HG03558 (cell line): ENCODE measurements around the gene GABRG3.

Experiments used
- ATAC-seq: cut with Tn5 transposase; IDR thresholded peaks from one replicate; pipeline ENCODE4 v1.9.1; 2021; ENCODE audit warnings: moderate number of reproducible peaks; ENCODE audit not compliant: unreplicated experiment; ENCODE audit errors: extremely low read depth

GABRG3 gene

GRCh38 chr15:27091270-27091940 lies 120.4 kb downstream of the GABRG3 start:
- ATAC-seq = no peak

GRCh38 chr15:27092390-27092789 lies 121.4 kb downstream of the GABRG3 start:
- no peak for ATAC-seq

DNA sequence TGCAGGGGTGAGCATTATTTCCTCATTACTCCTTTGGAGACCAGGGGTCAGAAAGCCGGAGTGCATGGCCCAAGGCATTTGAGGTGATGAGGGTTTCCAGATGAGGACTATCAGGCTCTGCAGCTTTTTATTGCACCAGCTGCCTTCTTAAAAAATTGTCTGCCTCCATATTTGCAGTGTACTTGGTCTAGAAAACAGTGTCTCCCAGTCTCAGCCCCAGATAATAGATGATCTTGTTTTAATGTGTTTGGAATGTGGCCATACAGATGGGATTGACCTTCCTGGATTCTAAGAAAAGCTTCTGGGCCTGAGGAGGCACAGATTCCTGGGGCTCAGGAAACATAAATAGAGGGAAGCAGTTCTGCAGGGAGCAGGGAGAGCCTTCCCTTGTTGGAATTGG lies 123.3 kb downstream of the GABRG3 start:
- ATAC-seq = no peak

- no peak for ATAC-seq
Measured at GRCh38 chr15:27095886-27096624, 125.1 kb downstream of the GABRG3 start.

- ATAC-seq = no peak
Measured at GRCh38 chr15:27097506-27097905, 126.5 kb downstream of the GABRG3 start.

DNA sequence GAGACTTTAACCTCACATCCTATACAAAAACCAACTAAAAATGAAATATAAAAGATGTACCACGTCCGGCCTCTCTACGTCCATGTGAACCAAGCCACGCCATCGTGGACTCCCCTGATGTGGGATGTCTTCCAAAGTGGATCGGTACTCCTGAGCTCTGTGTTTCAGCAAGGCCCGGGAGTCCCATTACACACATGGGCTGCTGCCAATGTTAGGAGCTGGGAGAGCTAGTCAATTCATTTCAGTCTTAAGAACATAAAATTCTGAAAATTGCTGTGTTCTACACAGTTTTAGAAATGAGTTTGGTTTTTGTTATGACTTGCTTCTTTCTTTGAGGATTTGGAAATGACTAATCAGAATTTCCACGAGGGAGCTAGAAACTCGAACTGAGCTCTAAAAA lies 131.0 kb downstream of the GABRG3 start:
- ATAC-seq = no peak

- ATAC-seq = no peak
Measured at GRCh38 chr15:27111323-27111722, 140.3 kb downstream of the GABRG3 start.

DNA sequence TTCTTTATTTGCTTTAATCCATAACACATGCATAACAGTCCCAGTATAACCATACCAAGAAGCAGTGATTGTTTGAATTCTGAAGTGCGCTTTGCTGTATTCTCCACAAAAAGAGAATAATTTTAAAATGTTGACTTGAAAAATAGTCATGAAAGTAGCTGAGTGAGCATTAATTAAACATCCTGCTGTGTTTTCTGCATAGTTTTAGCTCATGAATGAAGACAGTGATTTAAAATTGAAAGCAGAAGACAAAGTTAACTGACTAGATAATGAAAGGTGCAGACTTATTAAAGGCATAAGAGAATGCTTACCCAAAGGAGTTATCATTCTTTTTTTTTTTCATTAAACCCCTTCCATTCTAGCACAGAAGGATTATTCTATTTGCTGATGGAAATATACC lies 143.5 kb downstream of the GABRG3 start:
- no peak for ATAC-seq

GRCh38 chr15:27119695-27120266 lies 148.8 kb downstream of the GABRG3 start:
- ATAC-seq = no peak

GRCh38 chr15:27121672-27122071 lies 150.7 kb downstream of the GABRG3 start:
- no peak for ATAC-seq

DNA sequence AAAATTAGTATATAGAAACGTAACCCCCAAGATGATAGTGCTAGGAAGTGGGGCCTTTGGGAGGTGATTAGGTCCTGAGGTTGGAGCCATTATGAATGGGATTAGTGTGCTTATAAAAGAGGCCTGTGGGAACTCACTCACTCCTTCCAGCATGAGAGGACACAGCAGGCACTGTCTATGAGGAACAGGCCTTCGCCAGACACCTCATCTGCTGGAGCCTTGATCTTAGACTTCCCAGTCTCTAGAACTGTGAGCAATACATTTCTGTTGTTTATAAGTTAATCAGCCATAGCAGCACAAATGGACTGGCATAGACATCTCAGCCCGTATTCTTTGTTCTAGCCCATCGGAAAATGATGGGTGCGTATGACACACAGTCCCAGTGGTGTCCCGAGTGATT lies 152.3 kb downstream of the GABRG3 start:
- no peak for ATAC-seq

DNA sequence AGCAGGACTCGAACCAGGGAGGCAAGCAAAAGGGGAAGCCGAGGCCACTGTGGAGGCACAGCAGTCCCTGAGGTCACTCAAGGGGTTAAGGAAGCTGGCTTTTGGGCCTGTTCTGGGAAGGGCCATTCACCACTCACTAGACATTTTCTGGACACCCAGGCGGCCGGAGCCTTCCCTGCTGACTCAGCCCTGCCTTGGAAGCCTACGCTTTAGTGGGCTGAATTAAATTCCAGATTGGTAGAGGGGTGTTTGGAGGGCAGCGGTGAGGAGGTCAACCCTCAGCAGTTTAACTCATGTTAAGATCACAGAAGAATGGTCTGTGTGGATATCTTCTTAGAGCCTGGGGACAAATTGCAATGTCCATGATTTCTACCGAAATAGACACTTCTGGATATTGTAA lies 152.8 kb downstream of the GABRG3 start:
- no peak for ATAC-seq

- ATAC-seq = no peak
Measured at GRCh38 chr15:27124287-27124871, 153.4 kb downstream of the GABRG3 start.

DNA sequence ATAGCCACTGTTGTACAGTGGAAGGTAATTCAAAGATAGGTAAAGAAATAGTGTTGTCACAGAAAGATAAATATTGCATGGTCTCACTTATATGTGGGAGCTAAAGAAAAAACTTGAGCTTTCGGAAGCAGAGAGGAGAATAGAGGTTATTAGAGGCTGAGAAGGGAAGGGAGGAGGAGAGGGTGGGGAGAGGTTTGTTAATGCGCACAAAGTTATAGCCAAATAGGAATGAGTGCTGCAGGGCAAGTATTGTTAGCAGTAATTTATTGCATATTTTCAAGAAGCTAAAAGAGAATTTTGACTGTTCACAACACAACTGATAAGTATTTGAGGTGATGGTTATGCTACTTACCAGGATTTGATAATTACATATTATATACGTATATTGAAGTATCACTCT lies 154.2 kb downstream of the GABRG3 start:
- ATAC-seq = no peak

DNA sequence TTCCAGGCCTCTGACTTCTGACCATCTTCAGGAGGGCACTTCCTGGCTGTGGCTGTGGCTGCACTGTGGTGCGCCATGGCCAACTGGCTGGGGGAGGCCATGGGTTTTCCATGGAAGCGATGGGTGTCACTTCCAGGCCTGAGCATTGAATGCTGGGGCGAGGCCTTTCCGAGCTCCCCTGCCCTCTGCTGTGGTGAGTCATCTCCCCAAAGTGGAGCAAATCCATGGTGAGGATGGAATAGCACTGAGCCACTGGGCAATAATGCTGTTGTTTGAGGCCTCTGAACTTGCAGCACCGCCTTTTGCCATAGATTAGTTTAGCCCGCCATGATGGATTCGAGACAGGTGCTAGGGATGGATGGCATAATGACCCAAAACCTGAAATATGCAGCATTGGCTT lies 155.5 kb downstream of the GABRG3 start:
- ATAC-seq = no peak

GRCh38 chr15:27127815-27128570 lies 157.0 kb downstream of the GABRG3 start:
- no peak for ATAC-seq

- no peak for ATAC-seq
Measured at GRCh38 chr15:27133249-27133648, 162.3 kb downstream of the GABRG3 start.

DNA sequence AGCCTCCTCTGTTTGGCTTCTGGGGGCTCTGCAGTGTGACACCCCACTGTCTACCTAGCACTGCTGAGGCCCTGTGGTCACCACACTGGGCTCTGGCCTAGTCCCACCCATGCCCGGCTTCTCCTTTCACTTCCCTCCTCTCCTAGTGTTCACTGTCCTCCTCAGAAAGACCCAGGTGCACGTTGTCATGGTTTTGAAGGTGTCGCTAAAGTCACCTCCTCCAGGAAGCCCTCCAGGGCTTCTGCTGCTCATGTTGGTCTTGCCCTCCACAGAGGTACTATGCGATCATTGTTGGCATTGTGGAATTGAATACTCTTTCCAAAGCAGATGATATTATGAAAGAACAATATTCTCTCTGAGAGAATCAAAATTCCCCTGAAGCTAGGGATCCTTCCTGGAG lies 163.5 kb downstream of the GABRG3 start:
- ATAC-seq = no peak

DNA sequence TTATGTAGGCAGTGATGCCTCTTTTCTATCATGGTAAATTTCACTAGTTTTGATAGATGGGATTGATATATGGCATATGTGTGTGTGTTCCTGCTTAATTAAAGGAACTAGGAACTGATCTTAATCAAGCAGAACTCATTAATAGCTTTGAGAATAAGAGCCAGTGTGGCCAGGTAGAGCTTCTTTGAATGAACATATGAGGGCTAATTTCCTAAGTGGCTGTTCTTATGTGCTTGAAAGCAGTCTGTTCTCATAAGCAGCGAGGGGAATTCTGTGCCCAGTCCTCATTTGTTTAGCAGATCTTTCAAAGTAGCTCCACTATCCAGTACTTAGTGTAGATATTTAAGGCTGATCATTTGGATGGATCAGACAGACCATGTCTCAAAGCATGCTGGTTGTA lies 164.2 kb downstream of the GABRG3 start:
- no peak for ATAC-seq

DNA sequence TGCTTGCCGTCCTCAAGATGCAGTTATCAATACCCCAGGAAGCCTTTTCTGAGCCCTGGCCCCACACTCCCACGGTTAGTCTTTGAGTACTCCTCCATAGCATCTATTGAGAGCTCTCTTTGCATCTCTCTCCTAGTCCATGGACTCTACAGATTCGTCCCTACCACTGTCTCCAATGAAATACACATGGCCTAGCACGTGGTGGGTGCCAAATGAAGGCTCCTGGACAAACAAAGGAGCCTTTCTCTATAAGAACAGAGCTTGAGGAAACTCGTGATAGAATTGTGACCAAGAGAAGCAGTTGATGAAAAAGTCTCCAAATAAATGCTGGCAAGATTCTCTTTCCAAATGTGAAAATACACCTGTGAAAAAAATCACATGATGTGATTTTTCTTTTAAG lies 166.1 kb downstream of the GABRG3 start:
- no peak for ATAC-seq

DNA sequence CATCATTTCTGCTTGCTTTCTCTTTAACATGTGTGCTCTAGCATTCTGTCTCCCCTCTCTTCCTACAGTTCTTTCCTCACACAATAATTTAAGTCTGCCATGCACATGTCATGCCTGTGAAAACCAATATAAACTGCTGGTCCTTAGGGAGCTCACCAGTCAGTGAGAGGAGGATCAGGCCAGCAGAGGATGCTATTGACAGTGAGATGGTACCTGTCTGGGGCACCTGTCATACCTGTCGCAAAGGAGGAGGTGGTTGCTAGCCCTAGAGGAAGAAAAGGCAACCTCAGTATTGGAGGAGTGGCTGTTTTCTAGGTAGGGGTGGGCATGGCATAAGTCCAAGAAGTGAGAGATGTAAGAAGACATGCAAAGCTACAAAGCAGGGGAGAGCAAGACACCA lies 194.6 kb downstream of the GABRG3 start:
- no peak for ATAC-seq
